ENCODE data around the gene KLRD1. TPM values are rescaled to one million over a fixed set of nuclear protein-coding genes. Genes with fewer than 3 reads are reported as not detected.
"Not testable (repeated sequence)": the region's sequence is repeated elsewhere in the genome, so short reads cannot be mapped to it uniquely, and the experiment has no call there.

The KLRD1 gene
- total RNA-seq, 2 experiments from 2014 or later = 0.65 to 1.1 TPM

- Mint-ChIP-seq H3K27me3 (peaks cover 34% of the 10 kb centered on the region), H3K4me1 (no peaks in the 10 kb centered on the region), H3K36me3 (ENCODE audit: low read depth) (peaks cover 6% of the 10 kb centered on the region), H3K9me3 (peaks cover 5% of the 10 kb centered on the region), H3K27ac (no peak overlapping the region), H3K4me3 (no peak overlapping the region)
- POLR2A ChIA-PET = interaction anchor here (0.9 kb wide), 1 partner anchor 608 kb away, joined by 3 read pairs; no protein-coding TSS in a partner anchor
- CTCF ChIA-PET = interaction anchor here (0.7 to 1.8 kb wide), 3 partner anchors 130 to 213 kb away, joined by 3 to 5 read pairs (median 3); no protein-coding TSS in a partner anchor
- no peak for DNase-seq
Observed at GRCh38 chr12:10365696-10366405, 58.2 kb downstream of the KLRD1 start.

- H3K27ac Mint-ChIP-seq = no peak overlapping the region
- ChIA-PET CTCF (interaction anchor here (1.8 kb wide), 1 partner anchor 131 kb away, joined by 5 read pairs; no protein-coding TSS in a partner anchor), POLR2A (no interaction called here)
- no peak for DNase-seq
- no peak overlapping the region for H3K4me3 Mint-ChIP-seq
- peaks cover 6% of the 10 kb centered on the region for H3K36me3 Mint-ChIP-seq (ENCODE audit: low read depth)
- H3K4me1 Mint-ChIP-seq = no peaks in the 10 kb centered on the region
- peaks cover 28% of the 10 kb centered on the region for H3K27me3 Mint-ChIP-seq
- peaks cover 5% of the 10 kb centered on the region for H3K9me3 Mint-ChIP-seq
Observed at GRCh38 chr12:10366875-10367274, 59.2 kb downstream of the KLRD1 start.

- H3K9me3 Mint-ChIP-seq; H3K4me1 Mint-ChIP-seq; POLR2A ChIA-PET; H3K4me3 Mint-ChIP-seq; DNase-seq; H3K27ac Mint-ChIP-seq; H3K36me3 Mint-ChIP-seq (ENCODE audit: low read depth): not testable (repeated sequence)
- peaks cover 22% of the 10 kb centered on the region for H3K27me3 Mint-ChIP-seq
- CTCF ChIA-PET = interaction anchor here (1.8 kb wide), 1 partner anchor 132 kb away, joined by 5 read pairs; no protein-coding TSS in a partner anchor
Observed at GRCh38 chr12:10367714-10368113, 60.0 kb downstream of the KLRD1 start.

GRCh38 chr12:10368206-10369171 is 60.8 kb downstream of the KLRD1 start:
- Mint-ChIP-seq H3K4me1 (peaks cover 7% of the 10 kb centered on the region), H3K9me3 (peaks cover 5% of the 10 kb centered on the region), H3K36me3 (ENCODE audit: low read depth) (peaks cover 6% of the 10 kb centered on the region), H3K27ac (no peak overlapping the region), H3K4me3 (no peak overlapping the region), H3K27me3 (peaks cover 23% of the 10 kb centered on the region)
- no peak for DNase-seq
- CTCF ChIA-PET = no interaction called here
- POLR2A ChIA-PET = no interaction called here

- Mint-ChIP-seq H3K4me1 (peaks cover 7% of the 10 kb centered on the region), H3K4me3 (no peak overlapping the region), H3K27me3 (peaks cover 25% of the 10 kb centered on the region), H3K36me3 (ENCODE audit: low read depth) (peaks cover 6% of the 10 kb centered on the region), H3K9me3 (peaks cover 5% of the 10 kb centered on the region), H3K27ac (no peak overlapping the region)
- POLR2A ChIA-PET = no interaction called here
- DNase-seq = no peak
- CTCF ChIA-PET = no interaction called here
Observed at GRCh38 chr12:10369557-10370415, 62.1 kb downstream of the KLRD1 start.

GRCh38 chr12:10371893-10372535 is 64.3 kb downstream of the KLRD1 start:
- H3K4me1 Mint-ChIP-seq; H3K9me3 Mint-ChIP-seq; DNase-seq; H3K4me3 Mint-ChIP-seq; H3K27ac Mint-ChIP-seq; POLR2A ChIA-PET; H3K36me3 Mint-ChIP-seq (ENCODE audit: low read depth); CTCF ChIA-PET: not testable (repeated sequence)
- H3K27me3 Mint-ChIP-seq = peaks cover 26% of the 10 kb centered on the region

GRCh38 chr12:10372559-10372958 is 64.9 kb downstream of the KLRD1 start:
- DNase-seq = no peak
- CTCF ChIA-PET = no interaction called here
- POLR2A ChIA-PET = no interaction called here
- peaks cover 6% of the 10 kb centered on the region for H3K36me3 Mint-ChIP-seq (ENCODE audit: low read depth)
- no peak overlapping the region for H3K4me3 Mint-ChIP-seq
- H3K27ac Mint-ChIP-seq = no peak overlapping the region
- peaks cover 5% of the 10 kb centered on the region for H3K9me3 Mint-ChIP-seq
- peaks cover 7% of the 10 kb centered on the region for H3K4me1 Mint-ChIP-seq
- peaks cover 24% of the 10 kb centered on the region for H3K27me3 Mint-ChIP-seq

- POLR2A ChIA-PET = no interaction called here
- H3K9me3 Mint-ChIP-seq = no peaks in the 10 kb centered on the region
- CTCF ChIA-PET = no interaction called here
- H3K27me3 Mint-ChIP-seq = peaks cover 14% of the 10 kb centered on the region
- DNase-seq = no peak
- no peak overlapping the region for H3K27ac Mint-ChIP-seq
- H3K4me3 Mint-ChIP-seq = no peak overlapping the region
- H3K4me1 Mint-ChIP-seq = peaks cover 7% of the 10 kb centered on the region
- H3K36me3 Mint-ChIP-seq (ENCODE audit: low read depth) = no peaks in the 10 kb centered on the region
Observed at GRCh38 chr12:10374624-10375018, 67.0 kb downstream of the KLRD1 start.

GRCh38 chr12:10378737-10379136 is 71.1 kb downstream of the KLRD1 start:
- H3K36me3 Mint-ChIP-seq (ENCODE audit: low read depth) = not testable (repeated sequence)

More at GRCh38 chr12:10378737-10379136, 71.1 kb downstream of the KLRD1 start:
- H3K9me3 Mint-ChIP-seq, H3K4me3 Mint-ChIP-seq, H3K4me1 Mint-ChIP-seq, DNase-seq, POLR2A ChIA-PET, CTCF ChIA-PET, H3K27ac Mint-ChIP-seq: not testable (repeated sequence)
- H3K27me3 Mint-ChIP-seq = peaks cover 17% of the 10 kb centered on the region

Other genes starting within 250 kb of the KLRD1 start
- not detected for gene CLEC1A, start 208.9 kb upstream of the KLRD1 start, total RNA-seq
- not detected for gene CLEC7A, start 177.7 kb upstream of the KLRD1 start, total RNA-seq
- not detected for gene OLR1, start 135.7 kb upstream of the KLRD1 start, total RNA-seq
- not detected for gene TMEM52B, start 128.8 kb upstream of the KLRD1 start, total RNA-seq
- gene GABARAPL1, start 95.0 kb upstream of the KLRD1 start, total RNA-seq = 10 to 100 TPM; 13.1 to 14.0 TPM
- under 1 TPM; 0.43 to 0.93 TPM for gene KLRK1, start 82.2 kb downstream of the KLRD1 start, total RNA-seq
- not detected for gene KLRC4, start 101.9 kb downstream of the KLRD1 start, total RNA-seq
- not detected for gene KLRC3, start 112.7 kb downstream of the KLRD1 start, total RNA-seq
- not detected for gene KLRC2, start 128.1 kb downstream of the KLRD1 start, total RNA-seq
- not detected for gene KLRC1, start 145.5 kb downstream of the KLRD1 start, total RNA-seq
- 1 to 10 TPM; 1.4 to 1.6 TPM for gene EIF2S3B, start 198.0 kb downstream of the KLRD1 start, total RNA-seq

Data from activated CD4-positive, alpha-beta memory T cell treated with anti-CD3 and anti-CD28 coated beads, Interleukin-2, amount 10 ng/mL, durations not matched to agents 7 days and 5 days (primary cell).